Astrocyte (in vitro differentiated cells and primary cell): ENCODE results near the gene BMF. TPM values are rescaled to one million over a fixed set of nuclear protein-coding genes. Genes with fewer than 3 reads are reported as not detected.
A peak's percentile ranks its signal among the peaks of the same experiment; 100 is the strongest.
"Not testable (repeated sequence)": the region's sequence is repeated elsewhere in the genome, so short reads cannot be mapped to it uniquely, and the experiment has no call there.

Experiments
- DNase-seq: peaks from one replicate; pipeline ENCODE4 v3.0.0-alpha.2; 2010; ENCODE audit warnings: low read depth
- FAIRE-seq: peaks from 2 replicates; lab custom pipeline; 2011; peaks lifted over from hg19 to GRCh38; lab: Jason Lieb, UNC
- H2AFZ ChIP-seq: 2 replicates; pipeline ENCODE4 v1.6.0; 2012; ENCODE audit warnings: low read depth, low read length, inconsistent platforms
- H3K27ac ChIP-seq: 2 replicates; pipeline ENCODE4 v1.5.1; 2011; ENCODE audit warnings: low read depth, low read length, inconsistent platforms
- H3K27me3 ChIP-seq: 2 replicates; pipeline ENCODE4 v1.6.0; 2011; ENCODE audit warnings: low read length, inconsistent platforms; ENCODE audit not compliant: insufficient read depth
- H3K36me3 ChIP-seq: 2 replicates; pipeline ENCODE4 v1.5.1; 2011; ENCODE audit warnings: low read length, inconsistent platforms; ENCODE audit not compliant: insufficient read depth
- H3K4me1 ChIP-seq: 2 replicates; pipeline ENCODE4 v1.5.1; 2011; ENCODE audit warnings: low read length, inconsistent platforms; ENCODE audit not compliant: insufficient read depth
- H3K4me2 ChIP-seq: 2 replicates; pipeline ENCODE4 v1.6.0; 2012; ENCODE audit warnings: low read length, inconsistent platforms
- H3K4me3 ChIP-seq: 2 replicates; pipeline ENCODE4 v1.5.1; 2011; ENCODE audit warnings: low read depth, mild to moderate bottlenecking, low read length, inconsistent platforms; ENCODE audit not compliant: insufficient read depth
- H3K79me2 ChIP-seq: 2 replicates; pipeline ENCODE4 v1.6.0; 2012; ENCODE audit warnings: mild to moderate bottlenecking, low read length, inconsistent platforms; ENCODE audit not compliant: insufficient read depth
- H3K9ac ChIP-seq: 2 replicates; pipeline ENCODE4 v1.6.0; 2012; ENCODE audit warnings: mild to moderate bottlenecking, low read length, inconsistent platforms
- H3K9me3 ChIP-seq: 2 replicates; pipeline ENCODE4 v1.5.1; 2012; ENCODE audit warnings: low read depth, mild to moderate bottlenecking, low read length, inconsistent platforms; ENCODE audit not compliant: insufficient read depth
- H4K20me1 ChIP-seq: 2 replicates; pipeline ENCODE4 v1.6.0; 2012; ENCODE audit warnings: low read length, inconsistent platforms; ENCODE audit not compliant: insufficient read depth
- H3K27ac Mint-ChIP-seq: one replicate; pipeline ENCODE4 v1.8.0; 2021; ENCODE audit warnings: mild to moderate bottlenecking, mixed read lengths; ENCODE audit not compliant: unreplicated experiment
- H3K27me3 Mint-ChIP-seq: one replicate; pipeline ENCODE4 v1.8.0; 2021; ENCODE audit warnings: low read depth, mixed read lengths; ENCODE audit not compliant: unreplicated experiment
- H3K36me3 Mint-ChIP-seq: one replicate; pipeline ENCODE4 v1.8.0; 2021; ENCODE audit warnings: low read depth, mixed read lengths; ENCODE audit not compliant: unreplicated experiment
- H3K4me1 Mint-ChIP-seq: one replicate; pipeline ENCODE4 v1.8.0; 2021; ENCODE audit warnings: low read depth, mixed read lengths; ENCODE audit not compliant: unreplicated experiment
- H3K4me3 Mint-ChIP-seq: one replicate; pipeline ENCODE4 v1.8.0; 2021; ENCODE audit warnings: mild to moderate bottlenecking, moderate library complexity, mixed read lengths; ENCODE audit not compliant: unreplicated experiment
- H3K9me3 Mint-ChIP-seq: one replicate; pipeline ENCODE4 v1.8.0; 2021; ENCODE audit warnings: mild to moderate bottlenecking, mixed read lengths; ENCODE audit not compliant: unreplicated experiment
- EZH2 ChIP-seq: IDR thresholded peaks from 2 replicates; pipeline ENCODE4 v1.6.1; 2012; ENCODE audit warnings: mild to moderate bottlenecking, low read length, inconsistent platforms; ENCODE audit not compliant: insufficient read depth
- total RNA-seq: library from RNA; stranded (reverse); gene quantifications from 2 replicates; pipeline ENCODE4 v1.2.1, GENCODE V29; 2021
- TF ChIP-seq, protein P1 (sequence below): IDR thresholded peaks from 2 replicates; pipeline ENCODE4 v1.5.1; 2011; ENCODE audit warnings: low read depth, mild to moderate bottlenecking, inconsistent platforms, low read length, moderate library complexity; ENCODE audit not compliant: insufficient read depth

Gene BMF
- total RNA-seq, 1 donor from 2014 or later, result 31.8 TPM

GRCh38 chr15:40075298-40076044 lies 33.2 kb downstream of the BMF start:
- peaks cover 8% of the 10 kb centered on the region for H3K4me1 ChIP-seq
- H3K9ac ChIP-seq, result no peak overlapping the region
- H3K4me2 ChIP-seq, result peak overlapping the region; percentile 29
- H3K27ac ChIP-seq, result no peak overlapping the region
- H3K4me1 Mint-ChIP-seq, result peaks cover 14% of the 10 kb centered on the region
- no peaks in the 10 kb centered on the region for H3K27me3 ChIP-seq
- no peaks in the 10 kb centered on the region for H3K27me3 Mint-ChIP-seq
- H3K79me2 ChIP-seq, result no peaks in the 10 kb centered on the region
- H3K9me3 ChIP-seq, result no peaks in the 10 kb centered on the region
- H4K20me1 ChIP-seq, result no peaks in the 10 kb centered on the region
- no peaks in the 10 kb centered on the region for H3K36me3 Mint-ChIP-seq
- H3K36me3 ChIP-seq, result no peaks in the 10 kb centered on the region
- H3K4me3 ChIP-seq, result no peak overlapping the region
- H2AFZ ChIP-seq, result peak overlapping the region; percentile 39
- H3K4me3 Mint-ChIP-seq, result peak overlapping the region; percentile 63
- no peak for DNase-seq
- H3K27ac Mint-ChIP-seq, result peak overlapping the region; percentile 67
- no peaks in the 10 kb centered on the region for H3K9me3 Mint-ChIP-seq
- no peak for FAIRE-seq
- TF ChIP-seq, protein P1, sequence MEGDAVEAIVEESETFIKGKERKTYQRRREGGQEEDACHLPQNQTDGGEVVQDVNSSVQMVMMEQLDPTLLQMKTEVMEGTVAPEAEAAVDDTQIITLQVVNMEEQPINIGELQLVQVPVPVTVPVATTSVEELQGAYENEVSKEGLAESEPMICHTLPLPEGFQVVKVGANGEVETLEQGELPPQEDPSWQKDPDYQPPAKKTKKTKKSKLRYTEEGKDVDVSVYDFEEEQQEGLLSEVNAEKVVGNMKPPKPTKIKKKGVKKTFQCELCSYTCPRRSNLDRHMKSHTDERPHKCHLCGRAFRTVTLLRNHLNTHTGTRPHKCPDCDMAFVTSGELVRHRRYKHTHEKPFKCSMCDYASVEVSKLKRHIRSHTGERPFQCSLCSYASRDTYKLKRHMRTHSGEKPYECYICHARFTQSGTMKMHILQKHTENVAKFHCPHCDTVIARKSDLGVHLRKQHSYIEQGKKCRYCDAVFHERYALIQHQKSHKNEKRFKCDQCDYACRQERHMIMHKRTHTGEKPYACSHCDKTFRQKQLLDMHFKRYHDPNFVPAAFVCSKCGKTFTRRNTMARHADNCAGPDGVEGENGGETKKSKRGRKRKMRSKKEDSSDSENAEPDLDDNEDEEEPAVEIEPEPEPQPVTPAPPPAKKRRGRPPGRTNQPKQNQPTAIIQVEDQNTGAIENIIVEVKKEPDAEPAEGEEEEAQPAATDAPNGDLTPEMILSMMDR, result no peak
- no peak for TF ChIP-seq EZH2

DNA sequence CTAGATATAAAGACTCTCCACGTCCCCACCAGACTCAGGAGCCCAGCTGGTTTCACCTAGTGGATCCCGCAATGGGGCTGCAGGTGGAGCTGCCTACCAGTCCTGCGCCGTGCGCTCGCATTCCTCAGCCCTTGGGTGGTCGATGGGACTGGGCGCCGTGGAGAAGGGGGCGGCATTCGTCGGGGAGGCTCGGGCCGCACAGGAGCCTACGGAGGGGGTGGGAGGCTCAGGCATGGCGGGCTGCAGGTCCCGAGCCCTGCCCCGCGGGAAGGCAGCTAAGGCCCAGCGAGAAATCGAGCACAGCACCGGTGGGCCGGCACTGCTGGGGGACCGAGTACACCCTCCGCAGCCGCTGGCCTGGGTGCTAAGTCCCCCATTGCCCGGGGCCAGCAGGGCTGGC lies 34.0 kb downstream of the BMF start:
- FAIRE-seq, H3K27ac ChIP-seq, H2AFZ ChIP-seq, H3K4me3 Mint-ChIP-seq, H3K9me3 Mint-ChIP-seq, H3K27ac Mint-ChIP-seq, H4K20me1 ChIP-seq, H3K4me3 ChIP-seq, H3K4me1 Mint-ChIP-seq, H3K9me3 ChIP-seq, H3K4me1 ChIP-seq, H3K9ac ChIP-seq, H3K27me3 ChIP-seq, H3K79me2 ChIP-seq, H3K27me3 Mint-ChIP-seq, H3K36me3 ChIP-seq, DNase-seq, H3K36me3 Mint-ChIP-seq, H3K4me2 ChIP-seq: not testable (repeated sequence)

GRCh38 chr15:40073716-40074490 lies 34.8 kb downstream of the BMF start:
- H3K4me1 Mint-ChIP-seq, H3K27me3 Mint-ChIP-seq, H3K27ac Mint-ChIP-seq, H3K36me3 Mint-ChIP-seq, H3K9me3 ChIP-seq, H3K36me3 ChIP-seq, H3K9me3 Mint-ChIP-seq, FAIRE-seq, H3K4me3 Mint-ChIP-seq, H3K79me2 ChIP-seq, H3K4me3 ChIP-seq, DNase-seq, H3K4me2 ChIP-seq, H3K27me3 ChIP-seq, H4K20me1 ChIP-seq, H3K9ac ChIP-seq, H2AFZ ChIP-seq, H3K27ac ChIP-seq: not testable (repeated sequence)
- H3K4me1 ChIP-seq, result peaks cover 10% of the 10 kb centered on the region
